GM12878 (cell line): ENCODE data around the gene KDM6B. TPM values are rescaled to one million over a fixed set of nuclear protein-coding genes. Genes with fewer than 3 reads are reported as not detected.

Source experiments
- EED ChIP-seq: sonication (generic); IDR thresholded peaks from 2 replicates; pipeline ENCODE4 v1.6.1; 2016; ENCODE audit warnings: antibody characterized with exemption, low read depth
- EZH2 ChIP-seq: IDR thresholded peaks from 2 replicates; pipeline ENCODE4 v1.6.1; 2012; ENCODE audit warnings: low read depth, mild to moderate bottlenecking, control low read depth, inconsistent platforms, low read length, borderline replicate concordance; ENCODE audit not compliant: control insufficient read depth
- HDAC6 ChIP-seq: fragments of 200-600 bp; sonication (generic); IDR thresholded peaks from one replicate; pipeline ENCODE4 v1.8.0; 2017; ENCODE audit warnings: antibody characterized with exemption; ENCODE audit not compliant: unreplicated experiment
- IKZF2 ChIP-seq, 2 experiments: fragments of 450-650 bp; IDR thresholded peaks; 2 replicates each; pipeline ENCODE4 v1.6.1; 2017; ENCODE audit warnings: mild to moderate bottlenecking in 2 of 2, moderate library complexity in 2 of 2
- KDM1A ChIP-seq: fragments of 200-600 bp; sonication (generic); IDR thresholded peaks from 2 replicates; pipeline ENCODE4 v1.6.1; 2016; ENCODE audit warnings: borderline replicate concordance
- MXI1 ChIP-seq: fragments of 150-350 bp; IDR thresholded peaks from 2 replicates; pipeline ENCODE4 v1.6.1; 2011; ENCODE audit warnings: low read depth, mild to moderate bottlenecking, inconsistent platforms, low read length, improper control_type of control experiment
- SIN3A ChIP-seq: IDR thresholded peaks from 2 replicates; pipeline ENCODE4 v1.6.1; 2012; ENCODE audit warnings: low read depth, low read length, improper control_type of control experiment
- SMARCA5 ChIP-seq: fragments of 450-650 bp; IDR thresholded peaks from 2 replicates; pipeline ENCODE4 v1.6.1; 2017; ENCODE audit warnings: mild to moderate bottlenecking
- SREBF1 ChIP-seq: IDR thresholded peaks from 2 replicates; pipeline ENCODE4 v1.6.1; 2012; ENCODE audit warnings: mild to moderate bottlenecking, low read length
- SRF ChIP-seq, 2 experiments: IDR thresholded peaks; 2 replicates each; pipeline ENCODE4 v1.6.1; 2011; ENCODE audit warnings: low read depth in 2 of 2, low read length in 2 of 2, mild to moderate bottlenecking in 1 of 2, moderate library complexity in 1 of 2
- YBX1 ChIP-seq: fragments of 450-650 bp; IDR thresholded peaks from 2 replicates; pipeline ENCODE4 v1.6.1; 2016; ENCODE audit warnings: antibody characterized with exemption
- ZNF384 ChIP-seq: IDR thresholded peaks from 2 replicates; pipeline ENCODE4 v1.6.1; 2012; ENCODE audit warnings: low read depth, mild to moderate bottlenecking, low read length, improper control_type of control experiment, borderline replicate concordance
- polyA plus RNA-seq, 11 experiments: library from polyadenylated mRNA; depleted of rRNA in 4 of 11; unstranded in 6 of 11; stranded (reverse) in 5 of 11; fragments of >200 nt; fragmentation: Nextera tagmentation in 4 of 11; fragmentation: Illumina TruSeq in 1 of 11; extraction: Ambion mirVana in 4 of 11; extraction: Trizol in 1 of 11; gene quantifications; 1 replicate in 1 of 11; 2 replicates in 10 of 11; pipeline versions ENCODE4 v1.2.1 to v1.2.3, GENCODE V29; 2011 to 2016; ENCODE audit warnings: inconsistent platforms in 2 of 11, missing spikeins in 2 of 11, low read depth in 1 of 11
- total RNA-seq, 4 experiments: library from RNA; depleted of rRNA in 3 of 4; stranded (reverse); fragments of >200 nt in 3 of 4; fragmentation: Illumina TruSeq in 1 of 4; extraction: Trizol in 1 of 4; gene quantifications; 2 replicates each; pipeline versions ENCODE4 v1.2.1 to v1.2.3, GENCODE V29; 2013 to 2021
- TF ChIP-seq, protein P1 (sequence below): fragments of 150-350 bp; IDR thresholded peaks from 2 replicates; pipeline ENCODE4 v1.6.1; 2016; ENCODE audit warnings: low read depth, low read length
- TF ChIP-seq, protein P2 (sequence below): fragments of 450-650 bp; IDR thresholded peaks from 2 replicates; pipeline ENCODE4 v1.6.1; 2017; ENCODE audit warnings: antibody characterized with exemption, mild to moderate bottlenecking, moderate library complexity
- TF ChIP-seq, protein P3 (sequence below): fragments of 450-650 bp; IDR thresholded peaks from 2 replicates; pipeline ENCODE4 v1.6.1; 2018; ENCODE audit warnings: borderline replicate concordance, mild to moderate bottlenecking; ENCODE audit not compliant: partially characterized antibody
- TF ChIP-seq, protein P4 (sequence below), 3 experiments: IDR thresholded peaks in 2 of 3; conservative IDR thresholded peaks in 1 of 3; 2 replicates each; pipeline ENCODE4 v1.5.1; 2011; ENCODE audit warnings: low read depth in 3 of 3, low read length in 3 of 3, mild to moderate bottlenecking in 3 of 3, control low read depth in 2 of 3, moderate library complexity in 2 of 3, inconsistent platforms in 1 of 3, mixed read lengths in 1 of 3; ENCODE audit not compliant: control insufficient read depth in 2 of 3, insufficient read depth in 1 of 3; ENCODE audit errors: extremely low read depth in 1 of 3
- TF ChIP-seq, protein P5 (sequence below): IDR thresholded peaks from 2 replicates; pipeline ENCODE4 v1.6.1; 2011; ENCODE audit warnings: low read depth, mild to moderate bottlenecking, low read length, moderate library complexity, borderline replicate concordance; ENCODE audit errors: extremely low read depth

The KDM6B gene
- total and polyA plus RNA-seq, 10 of the 15 experiments (the other 5 are each of a cell fraction or from before 2014, with no cell fraction given), result 0.05 to 33.5 (median 2.3) TPM

DNA sequence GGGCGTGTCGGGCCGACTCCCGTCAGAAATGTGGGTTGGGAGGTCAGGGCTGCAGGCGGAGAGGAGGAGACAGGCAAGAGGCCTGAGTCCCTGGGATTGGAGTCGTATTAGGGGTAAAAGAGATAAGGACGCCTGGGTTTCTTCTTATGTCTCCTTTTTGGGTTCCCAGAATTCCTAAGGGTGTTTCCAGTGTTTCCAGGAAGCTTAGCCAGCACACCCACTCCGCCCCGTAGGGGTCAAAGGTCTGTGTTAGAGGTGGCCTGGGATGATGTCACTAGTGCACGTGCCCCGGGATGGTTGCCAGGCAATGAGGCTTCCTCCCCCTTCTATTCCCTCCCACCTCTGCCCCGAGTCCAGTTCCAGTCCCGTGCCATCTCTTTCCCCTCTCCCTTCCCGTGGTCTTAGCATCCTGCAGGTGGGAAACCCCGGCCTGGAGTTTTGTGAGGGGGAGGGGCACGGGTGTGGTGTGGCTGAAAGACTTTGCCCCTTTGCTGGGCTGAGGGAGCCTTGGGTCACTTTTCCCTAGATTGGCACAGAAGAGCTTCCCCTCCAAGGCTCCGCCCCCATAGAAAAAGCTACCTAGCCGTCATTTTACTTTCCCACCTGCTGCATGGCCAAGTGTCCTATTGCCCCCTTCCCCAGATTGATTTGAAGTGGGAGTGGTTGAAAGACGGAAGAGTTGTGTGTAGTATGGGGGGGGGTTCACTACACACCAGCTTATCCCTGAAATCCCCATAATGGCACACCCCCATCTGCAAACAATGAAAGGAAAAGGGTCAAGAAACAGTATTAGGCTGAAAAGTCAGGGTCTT lies 2.8 kb downstream of the KDM6B start (continued):
- TF ChIP-seq, protein P1, sequence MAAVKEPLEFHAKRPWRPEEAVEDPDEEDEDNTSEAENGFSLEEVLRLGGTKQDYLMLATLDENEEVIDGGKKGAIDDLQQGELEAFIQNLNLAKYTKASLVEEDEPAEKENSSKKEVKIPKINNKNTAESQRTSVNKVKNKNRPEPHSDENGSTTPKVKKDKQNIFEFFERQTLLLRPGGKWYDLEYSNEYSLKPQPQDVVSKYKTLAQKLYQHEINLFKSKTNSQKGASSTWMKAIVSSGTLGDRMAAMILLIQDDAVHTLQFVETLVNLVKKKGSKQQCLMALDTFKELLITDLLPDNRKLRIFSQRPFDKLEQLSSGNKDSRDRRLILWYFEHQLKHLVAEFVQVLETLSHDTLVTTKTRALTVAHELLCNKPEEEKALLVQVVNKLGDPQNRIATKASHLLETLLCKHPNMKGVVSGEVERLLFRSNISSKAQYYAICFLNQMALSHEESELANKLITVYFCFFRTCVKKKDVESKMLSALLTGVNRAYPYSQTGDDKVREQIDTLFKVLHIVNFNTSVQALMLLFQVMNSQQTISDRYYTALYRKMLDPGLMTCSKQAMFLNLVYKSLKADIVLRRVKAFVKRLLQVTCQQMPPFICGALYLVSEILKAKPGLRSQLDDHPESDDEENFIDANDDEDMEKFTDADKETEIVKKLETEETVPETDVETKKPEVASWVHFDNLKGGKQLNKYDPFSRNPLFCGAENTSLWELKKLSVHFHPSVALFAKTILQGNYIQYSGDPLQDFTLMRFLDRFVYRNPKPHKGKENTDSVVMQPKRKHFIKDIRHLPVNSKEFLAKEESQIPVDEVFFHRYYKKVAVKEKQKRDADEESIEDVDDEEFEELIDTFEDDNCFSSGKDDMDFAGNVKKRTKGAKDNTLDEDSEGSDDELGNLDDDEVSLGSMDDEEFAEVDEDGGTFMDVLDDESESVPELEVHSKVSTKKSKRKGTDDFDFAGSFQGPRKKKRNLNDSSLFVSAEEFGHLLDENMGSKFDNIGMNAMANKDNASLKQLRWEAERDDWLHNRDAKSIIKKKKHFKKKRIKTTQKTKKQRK, result no peak
- TF ChIP-seq, protein P2, sequence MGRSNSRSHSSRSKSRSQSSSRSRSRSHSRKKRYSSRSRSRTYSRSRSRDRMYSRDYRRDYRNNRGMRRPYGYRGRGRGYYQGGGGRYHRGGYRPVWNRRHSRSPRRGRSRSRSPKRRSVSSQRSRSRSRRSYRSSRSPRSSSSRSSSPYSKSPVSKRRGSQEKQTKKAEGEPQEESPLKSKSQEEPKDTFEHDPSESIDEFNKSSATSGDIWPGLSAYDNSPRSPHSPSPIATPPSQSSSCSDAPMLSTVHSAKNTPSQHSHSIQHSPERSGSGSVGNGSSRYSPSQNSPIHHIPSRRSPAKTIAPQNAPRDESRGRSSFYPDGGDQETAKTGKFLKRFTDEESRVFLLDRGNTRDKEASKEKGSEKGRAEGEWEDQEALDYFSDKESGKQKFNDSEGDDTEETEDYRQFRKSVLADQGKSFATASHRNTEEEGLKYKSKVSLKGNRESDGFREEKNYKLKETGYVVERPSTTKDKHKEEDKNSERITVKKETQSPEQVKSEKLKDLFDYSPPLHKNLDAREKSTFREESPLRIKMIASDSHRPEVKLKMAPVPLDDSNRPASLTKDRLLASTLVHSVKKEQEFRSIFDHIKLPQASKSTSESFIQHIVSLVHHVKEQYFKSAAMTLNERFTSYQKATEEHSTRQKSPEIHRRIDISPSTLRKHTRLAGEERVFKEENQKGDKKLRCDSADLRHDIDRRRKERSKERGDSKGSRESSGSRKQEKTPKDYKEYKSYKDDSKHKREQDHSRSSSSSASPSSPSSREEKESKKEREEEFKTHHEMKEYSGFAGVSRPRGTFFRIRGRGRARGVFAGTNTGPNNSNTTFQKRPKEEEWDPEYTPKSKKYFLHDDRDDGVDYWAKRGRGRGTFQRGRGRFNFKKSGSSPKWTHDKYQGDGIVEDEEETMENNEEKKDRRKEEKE, result no peak
- TF ChIP-seq IKZF2 (IDR thresholded peaks at IDR 0.05) (peak; percentile 90 to 92), KDM1A (no peak), HDAC6 (no peak), SIN3A (peak; percentile 73; the same call in 1 of the 2 replicates), SRF (IDR thresholded peaks at IDR 0.05; ENCODE audit: low read depth in 2 of 2, low read length in 2 of 2) (0 out of 4 replicates have a peak, but pooled peaks of 1 of the 2 experiments have one; percentile 11), MXI1 (peak; percentile 71), ZNF384 (no peak), EZH2 (no peak), EED (peak; percentile 62; the same call in 1 of the 2 replicates), YBX1 (no peak), SREBF1 (no peak), SMARCA5 (no peak)
- TF ChIP-seq, protein P3, sequence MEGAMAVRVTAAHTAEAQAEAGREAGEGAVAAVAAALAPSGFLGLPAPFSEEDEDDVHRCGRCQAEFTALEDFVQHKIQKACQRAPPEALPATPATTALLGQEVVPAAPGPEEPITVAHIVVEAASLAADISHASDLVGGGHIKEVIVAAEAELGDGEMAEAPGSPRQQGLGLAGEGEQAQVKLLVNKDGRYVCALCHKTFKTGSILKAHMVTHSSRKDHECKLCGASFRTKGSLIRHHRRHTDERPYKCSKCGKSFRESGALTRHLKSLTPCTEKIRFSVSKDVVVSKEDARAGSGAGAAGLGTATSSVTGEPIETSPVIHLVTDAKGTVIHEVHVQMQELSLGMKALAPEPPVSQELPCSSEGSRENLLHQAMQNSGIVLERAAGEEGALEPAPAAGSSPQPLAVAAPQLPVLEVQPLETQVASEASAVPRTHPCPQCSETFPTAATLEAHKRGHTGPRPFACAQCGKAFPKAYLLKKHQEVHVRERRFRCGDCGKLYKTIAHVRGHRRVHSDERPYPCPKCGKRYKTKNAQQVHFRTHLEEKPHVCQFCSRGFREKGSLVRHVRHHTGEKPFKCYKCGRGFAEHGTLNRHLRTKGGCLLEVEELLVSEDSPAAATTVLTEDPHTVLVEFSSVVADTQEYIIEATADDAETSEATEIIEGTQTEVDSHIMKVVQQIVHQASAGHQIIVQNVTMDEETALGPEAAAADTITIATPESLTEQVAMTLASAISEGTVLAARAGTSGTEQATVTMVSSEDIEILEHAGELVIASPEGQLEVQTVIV, result peak; percentile 78
- TF ChIP-seq, protein P4, sequence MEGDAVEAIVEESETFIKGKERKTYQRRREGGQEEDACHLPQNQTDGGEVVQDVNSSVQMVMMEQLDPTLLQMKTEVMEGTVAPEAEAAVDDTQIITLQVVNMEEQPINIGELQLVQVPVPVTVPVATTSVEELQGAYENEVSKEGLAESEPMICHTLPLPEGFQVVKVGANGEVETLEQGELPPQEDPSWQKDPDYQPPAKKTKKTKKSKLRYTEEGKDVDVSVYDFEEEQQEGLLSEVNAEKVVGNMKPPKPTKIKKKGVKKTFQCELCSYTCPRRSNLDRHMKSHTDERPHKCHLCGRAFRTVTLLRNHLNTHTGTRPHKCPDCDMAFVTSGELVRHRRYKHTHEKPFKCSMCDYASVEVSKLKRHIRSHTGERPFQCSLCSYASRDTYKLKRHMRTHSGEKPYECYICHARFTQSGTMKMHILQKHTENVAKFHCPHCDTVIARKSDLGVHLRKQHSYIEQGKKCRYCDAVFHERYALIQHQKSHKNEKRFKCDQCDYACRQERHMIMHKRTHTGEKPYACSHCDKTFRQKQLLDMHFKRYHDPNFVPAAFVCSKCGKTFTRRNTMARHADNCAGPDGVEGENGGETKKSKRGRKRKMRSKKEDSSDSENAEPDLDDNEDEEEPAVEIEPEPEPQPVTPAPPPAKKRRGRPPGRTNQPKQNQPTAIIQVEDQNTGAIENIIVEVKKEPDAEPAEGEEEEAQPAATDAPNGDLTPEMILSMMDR (IDR thresholded peaks at IDR 0.05 in 2 of 3, conservative IDR thresholded peaks at IDR 0.05 in 1 of 3; ENCODE audit: control insufficient read depth in 2 of 3, extremely low read depth in 1 of 3, insufficient read depth in 1 of 3, low read depth in 3 of 3, low read length in 3 of 3), result no peak
- TF ChIP-seq, protein P5, sequence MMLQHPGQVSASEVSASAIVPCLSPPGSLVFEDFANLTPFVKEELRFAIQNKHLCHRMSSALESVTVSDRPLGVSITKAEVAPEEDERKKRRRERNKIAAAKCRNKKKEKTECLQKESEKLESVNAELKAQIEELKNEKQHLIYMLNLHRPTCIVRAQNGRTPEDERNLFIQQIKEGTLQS, result no peak
